Keratinocyte (primary cell): ENCODE measurements around the gene DLGAP1. TPM values are rescaled to one million over a fixed set of nuclear protein-coding genes. Genes with fewer than 3 reads are reported as not detected.
A peak's percentile ranks its signal among the peaks of the same experiment; 100 is the strongest.

Experiments
- DNase-seq: peaks from one replicate; pipeline ENCODE4 v3.0.0-alpha.2; 2011; ENCODE audit warnings: low read depth, missing footprints, low spot score
- FAIRE-seq: peaks from 2 replicates; lab custom pipeline; 2011; peaks lifted over from hg19 to GRCh38; lab: Jason Lieb, UNC
- H2AFZ ChIP-seq: 2 replicates; pipeline ENCODE4 v1.6.0; 2012; ENCODE audit warnings: low read length, control low read depth, inconsistent platforms; ENCODE audit not compliant: control insufficient read depth
- H3K27ac ChIP-seq: 2 replicates; pipeline ENCODE4 v1.5.1; 2011; ENCODE audit warnings: low read length; ENCODE audit not compliant: control insufficient read depth, insufficient read depth
- H3K27me3 ChIP-seq: 3 replicates; pipeline ENCODE4 v1.6.0; 2011; ENCODE audit warnings: low read length; ENCODE audit not compliant: control insufficient read depth, insufficient read depth; ENCODE audit errors: extremely low read depth
- H3K36me3 ChIP-seq, 2 experiments: 2 replicates in 1 of 2; 3 replicates in 1 of 2; pipeline ENCODE4 v1.5.1; 2011; ENCODE audit warnings: low read length in 2 of 2, mild to moderate bottlenecking in 1 of 2; ENCODE audit not compliant: control insufficient read depth in 2 of 2, insufficient read depth in 2 of 2; ENCODE audit errors: extremely low read depth in 1 of 2
- H3K4me1 ChIP-seq: 3 replicates; pipeline ENCODE4 v1.5.1; 2011; ENCODE audit warnings: low read length; ENCODE audit not compliant: control insufficient read depth, insufficient read depth; ENCODE audit errors: extremely low read depth
- H3K4me2 ChIP-seq: 3 replicates; pipeline ENCODE4 v1.6.0; 2011; ENCODE audit warnings: low read depth, low read length; ENCODE audit not compliant: control insufficient read depth, insufficient read depth; ENCODE audit errors: extremely low read depth
- H3K4me3 ChIP-seq, 3 experiments: fragments of 200-600 bp in 1 of 3; sonication (generic) in 1 of 3; 2 replicates in 2 of 3; 3 replicates in 1 of 3; pipeline ENCODE4 v1.5.1; 2011 to 2016; ENCODE audit warnings: low read length in 3 of 3, mild to moderate bottlenecking in 3 of 3, control low read depth in 2 of 3, inconsistent platforms in 1 of 3, low read depth in 1 of 3, mixed read lengths in 1 of 3, mixed run types in 1 of 3, moderate library complexity in 1 of 3; ENCODE audit not compliant: control insufficient read depth in 2 of 3, insufficient read depth in 2 of 3; ENCODE audit errors: extremely low read depth in 1 of 3
- H3K79me2 ChIP-seq: 2 replicates; pipeline ENCODE4 v1.6.0; 2012; ENCODE audit warnings: low read length; ENCODE audit not compliant: control insufficient read depth, insufficient read depth
- H3K9ac ChIP-seq: 3 replicates; pipeline ENCODE4 v1.6.0; 2011; ENCODE audit warnings: low read length; ENCODE audit not compliant: control insufficient read depth, insufficient read depth; ENCODE audit errors: extremely low read depth
- H3K9me1 ChIP-seq: 3 replicates; pipeline ENCODE4 v1.6.0; 2011; ENCODE audit warnings: low read length; ENCODE audit not compliant: control insufficient read depth, insufficient read depth; ENCODE audit errors: extremely low read depth
- H3K9me3 ChIP-seq: 2 replicates; pipeline ENCODE4 v1.5.1; 2012; ENCODE audit warnings: low read depth, low read length; ENCODE audit not compliant: control insufficient read depth
- H4K20me1 ChIP-seq: 3 replicates; pipeline ENCODE4 v1.6.0; 2011; ENCODE audit warnings: low read length; ENCODE audit not compliant: control insufficient read depth, insufficient read depth; ENCODE audit errors: extremely low read depth
- CTCF ChIP-seq, 3 experiments: IDR thresholded peaks in 1 of 3; conservative IDR thresholded peaks in 1 of 3; optimal IDR thresholded peaks in 1 of 3; 2 replicates in 2 of 3; 3 replicates in 1 of 3; pipeline versions ENCODE3 to v1.5.1; 2011; ENCODE audit warnings: low read length in 3 of 3, mild to moderate bottlenecking in 3 of 3, moderate library complexity in 2 of 3, control low read depth in 1 of 3, inconsistent platforms in 1 of 3; ENCODE audit not compliant: insufficient read depth in 2 of 3; ENCODE audit errors: extremely low read depth in 1 of 3
- EZH2 ChIP-seq: IDR thresholded peaks from one replicate; pipeline ENCODE4 v1.6.1; 2012; ENCODE audit warnings: inconsistent platforms, mild to moderate bottlenecking, low read length, moderate library complexity
- dilution Hi-C: fragments of 300-500 bp; cut with MboI; formaldehyde crosslinking; loops from one replicate; pipeline ENCODE4 v1.7.0; 2020; ENCODE audit warnings: low sequenced_read_pairs; ENCODE audit not compliant: extremely low pct_ligation_motif_present
- polyA plus RNA-seq, 5 experiments: library from polyadenylated mRNA; depleted of rRNA in 3 of 5; stranded (reverse) in 3 of 5; stranded (forward) in 1 of 5; unstranded in 1 of 5; fragments of >200 nt; gene quantifications; 1 replicate in 1 of 5; 2 replicates in 3 of 5; 3 replicates in 1 of 5; pipeline versions ENCODE4 v1.2.1 to v1.2.3, GENCODE V29; 2011 to 2012; ENCODE audit warnings: missing spikeins in 2 of 5, low read depth in 1 of 5, low replicate concordance in 1 of 5

The DLGAP1 gene
- polyA plus RNA-seq, 1 donor (not counting 4 experiments of a cell fraction or from before 2014, with no cell fraction given) = not detected

GRCh38 chr18:3914833-3915610 is 540.1 kb downstream of the DLGAP1 start:
- FAIRE-seq (peak; percentile 83), DNase-seq (no peak)
- Histone ChIP-seq H3K9ac (no peak overlapping the region), H3K27me3 (no peaks in the 10 kb centered on the region), H2AFZ (no peak overlapping the region), H3K27ac (no peak overlapping the region), H4K20me1 (no peaks in the 10 kb centered on the region), H3K79me2 (no peaks in the 10 kb centered on the region), H3K4me1 (peaks cover 14% of the 10 kb centered on the region), H3K9me3 (no peaks in the 10 kb centered on the region), H3K9me1 (no peaks in the 10 kb centered on the region), H3K4me3 (no peak overlapping the region), H3K4me2 (peak overlapping the region; percentile 35), H3K36me3 (no peaks in the 10 kb centered on the region)
- dilution Hi-C loops = no loop called here
- TF ChIP-seq CTCF (optimal IDR thresholded peaks at IDR 0.05 in 1 of 3, IDR thresholded peaks at IDR 0.05 in 1 of 3, conservative IDR thresholded peaks at IDR 0.05 in 1 of 3; ENCODE audit: extremely low read depth in 1 of 3, insufficient read depth in 2 of 3, low read length in 3 of 3) (no peak), EZH2 (no peak)

- no peaks in the 10 kb centered on the region for H3K9me1 ChIP-seq
- peaks cover 6% of the 10 kb centered on the region for H3K4me1 ChIP-seq
- H3K27ac ChIP-seq = no peak overlapping the region
- no peaks in the 10 kb centered on the region for H3K79me2 ChIP-seq
- no peaks in the 10 kb centered on the region for H3K27me3 ChIP-seq
- H3K4me3 ChIP-seq = no peak overlapping the region
- H3K9me3 ChIP-seq = no peaks in the 10 kb centered on the region
- FAIRE-seq (no peak), DNase-seq (no peak)
- dilution Hi-C loops = no loop called here
- H3K4me2 ChIP-seq = no peak overlapping the region
- H4K20me1 ChIP-seq = no peaks in the 10 kb centered on the region
- no peak overlapping the region for H3K9ac ChIP-seq
- H2AFZ ChIP-seq = no peak overlapping the region
- TF ChIP-seq CTCF (optimal IDR thresholded peaks at IDR 0.05 in 1 of 3, IDR thresholded peaks at IDR 0.05 in 1 of 3, conservative IDR thresholded peaks at IDR 0.05 in 1 of 3; ENCODE audit: extremely low read depth in 1 of 3, insufficient read depth in 2 of 3, low read length in 3 of 3) = no peak
- no peak for TF ChIP-seq EZH2
- no peaks in the 10 kb centered on the region for H3K36me3 ChIP-seq
Measured at GRCh38 chr18:3914109-3914508, 541.0 kb downstream of the DLGAP1 start.
